Measurements from ENCODE around the gene USP11. TPM values are rescaled to one million over a fixed set of nuclear protein-coding genes. Genes with fewer than 3 reads are reported as not detected.

USP11 gene
- total and polyA plus RNA-seq, 5 donors from 2014 or later, result 46.0 to 97.3 (median 57.7) TPM

DNA sequence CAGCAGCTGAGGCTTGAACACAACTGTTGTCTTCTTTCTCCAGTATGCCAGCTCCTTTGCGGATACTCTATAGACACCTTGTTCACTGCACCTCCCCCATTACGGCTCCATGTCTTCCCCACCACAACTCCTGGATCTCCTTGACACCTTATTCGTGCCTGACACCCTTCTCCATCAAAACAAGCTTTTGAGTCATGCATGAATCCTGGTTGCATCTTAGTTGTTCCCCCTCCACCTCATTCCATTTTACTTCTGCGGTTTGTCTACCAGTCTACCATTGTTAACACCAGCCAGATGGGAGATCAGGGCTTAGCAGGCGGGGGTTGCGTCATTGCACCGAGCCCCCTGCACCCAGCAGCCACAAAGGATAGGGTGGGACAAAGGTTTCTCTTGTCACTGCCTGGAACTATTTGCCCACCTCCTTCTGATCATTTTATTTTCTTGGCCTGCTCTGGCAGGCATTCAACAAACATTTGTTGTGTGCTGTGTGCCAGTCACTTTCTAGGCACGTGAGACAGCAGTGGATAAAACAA lies 16.4 kb upstream of the USP11 start:
- H3K4me1 ChIP-seq (ENCODE audit: control insufficient read depth, insufficient read depth, low read length, poor library complexity, severe bottlenecking), result peaks cover 26% of the 10 kb centered on the region
- H3K27ac ChIP-seq (ENCODE audit: insufficient read depth, low read length, poor library complexity, severe bottlenecking), result peak overlapping the region; percentile 91
- no peaks in the 10 kb centered on the region for H3K9me3 ChIP-seq (ENCODE audit: control insufficient read depth in 2 of 2, low read length in 2 of 2)
- ATAC-seq (ENCODE audit: low read depth in 2 of 2) (no peak), DNase-seq (no peak)
- H3K9me3 Mint-ChIP-seq, result no peaks in the 10 kb centered on the region
- peak overlapping the region in 3 of 4 donors; percentile 12 to 97 (median 29) for H3K4me3 Mint-ChIP-seq
- no peak overlapping the region for H3K4me3 ChIP-seq (ENCODE audit: low read depth, low read length)
- no peaks in the 10 kb centered on the region for H3K27me3 ChIP-seq (ENCODE audit: control insufficient read depth, insufficient read depth, low read length)
- H3K4me1 Mint-ChIP-seq, result peaks cover 12 to 46% (median 24%) of the 10 kb centered on the region in 4 donors
- H3K27me3 Mint-ChIP-seq, result no peaks in the 10 kb centered on the region
- H3K27ac Mint-ChIP-seq, result peak overlapping the region in 2 of 3 donors; percentile 99
- H3K36me3 ChIP-seq (ENCODE audit: control insufficient read depth, insufficient read depth, low read length), result peaks cover 42% of the 10 kb centered on the region
- H3K36me3 Mint-ChIP-seq, result peaks cover 42% of the 10 kb centered on the region

DNA sequence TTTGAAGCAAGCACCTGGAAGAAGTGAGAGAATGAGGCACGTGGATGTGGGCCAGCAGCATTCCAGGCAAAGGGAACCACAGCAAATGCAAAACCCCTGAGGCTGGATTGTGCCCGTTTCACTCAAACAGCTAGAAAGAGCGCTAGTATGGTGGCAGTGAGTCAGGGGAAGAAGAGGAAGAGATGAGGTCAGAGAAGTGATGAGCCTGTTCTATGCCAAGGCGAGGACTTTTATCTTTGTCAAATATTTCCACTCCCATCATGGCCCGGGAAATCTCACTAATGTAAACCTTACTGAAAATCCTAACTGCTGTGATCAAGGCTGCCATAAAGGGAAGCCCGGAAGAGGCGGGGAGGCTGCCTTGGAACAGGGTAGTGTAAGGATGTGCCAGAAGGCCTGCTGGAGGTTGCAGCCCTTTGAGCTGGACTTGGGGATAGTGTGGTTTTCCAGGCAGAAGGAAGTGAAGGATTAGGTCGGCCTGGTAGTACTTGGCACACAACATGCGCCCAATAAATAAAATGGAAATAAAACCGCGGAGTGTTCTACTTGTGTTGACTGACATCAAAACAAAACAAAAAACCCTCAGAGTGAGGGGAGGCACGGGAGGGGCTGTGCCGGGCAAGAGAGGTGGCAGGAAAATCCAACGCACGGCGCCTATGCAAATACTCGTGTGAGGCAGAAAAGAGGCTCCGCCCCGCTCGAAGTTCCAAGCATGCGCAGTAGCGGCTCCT lies 15.5 kb upstream of the USP11 start:
- Histone ChIP-seq H3K9me3 (ENCODE audit: control insufficient read depth in 2 of 2, low read length in 2 of 2) (no peaks in the 10 kb centered on the region), H3K27me3 (ENCODE audit: control insufficient read depth, insufficient read depth, low read length) (no peaks in the 10 kb centered on the region), H3K36me3 (ENCODE audit: control insufficient read depth, insufficient read depth, low read length) (peaks cover 34% of the 10 kb centered on the region), H3K4me1 (ENCODE audit: control insufficient read depth, insufficient read depth, low read length, poor library complexity, severe bottlenecking) (peaks cover 26% of the 10 kb centered on the region), H3K4me3 (ENCODE audit: low read depth, low read length) (peak overlapping the region; percentile 67), H3K27ac (ENCODE audit: insufficient read depth, low read length, poor library complexity, severe bottlenecking) (peak overlapping the region; percentile 91)
- no peaks in the 10 kb centered on the region for H3K27me3 Mint-ChIP-seq
- no peaks in the 10 kb centered on the region for H3K9me3 Mint-ChIP-seq
- peaks cover 34% of the 10 kb centered on the region for H3K36me3 Mint-ChIP-seq
- peak overlapping the region; percentile 90 to 98 (median 96) for H3K4me3 Mint-ChIP-seq
- ATAC-seq (ENCODE audit: low read depth in 2 of 2) (no peak), DNase-seq (peak in 1 of 3 donors; percentile 8)
- H3K27ac Mint-ChIP-seq, result peak overlapping the region; percentile 94 to 99 (median 99)
- H3K4me1 Mint-ChIP-seq, result peaks cover 12 to 54% (median 26%) of the 10 kb centered on the region in 4 donors

DNA sequence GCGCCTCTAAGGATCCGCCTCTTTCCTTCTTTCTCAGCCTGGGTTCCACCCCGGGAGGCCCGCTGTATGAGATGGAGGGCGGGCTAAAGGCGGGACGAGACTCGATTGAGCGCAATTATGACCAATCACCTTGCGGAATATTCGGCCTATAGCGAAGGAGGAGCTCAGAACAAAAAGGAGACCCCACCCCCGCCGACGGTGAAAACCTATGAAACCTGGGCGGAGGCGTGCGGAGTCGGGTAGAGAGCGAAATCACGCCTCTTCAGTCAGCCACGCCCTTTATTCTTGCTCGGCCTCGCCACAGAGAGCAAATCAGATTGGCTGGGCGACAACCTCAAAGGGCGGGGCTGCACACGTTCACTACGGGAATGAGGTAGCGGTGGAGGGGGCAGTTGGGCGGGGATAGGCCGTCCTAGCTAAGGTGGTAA lies 14.9 kb upstream of the USP11 start:
- H3K9me3 Mint-ChIP-seq, result no peaks in the 10 kb centered on the region
- H3K9me3 ChIP-seq (ENCODE audit: control insufficient read depth in 2 of 2, low read length in 2 of 2), result no peaks in the 10 kb centered on the region
- peaks cover 30% of the 10 kb centered on the region for H3K36me3 Mint-ChIP-seq
- peak overlapping the region; percentile 90 to 98 (median 96) for H3K4me3 Mint-ChIP-seq
- H3K27ac ChIP-seq (ENCODE audit: insufficient read depth, low read length, poor library complexity, severe bottlenecking), result peak overlapping the region; percentile 97
- H3K36me3 ChIP-seq (ENCODE audit: control insufficient read depth, insufficient read depth, low read length), result peaks cover 28% of the 10 kb centered on the region
- ATAC-seq (ENCODE audit: low read depth in 2 of 2), result peak; percentile 82 to 84
- no peaks in the 10 kb centered on the region for H3K27me3 Mint-ChIP-seq
- no peaks in the 10 kb centered on the region for H3K27me3 ChIP-seq (ENCODE audit: control insufficient read depth, insufficient read depth, low read length)
- peaks cover 12 to 56% (median 26%) of the 10 kb centered on the region in 4 donors for H3K4me1 Mint-ChIP-seq
- peak overlapping the region; percentile 90 for H3K4me3 ChIP-seq (ENCODE audit: low read depth, low read length)
- peak overlapping the region; percentile 97 to 99 (median 99) for H3K27ac Mint-ChIP-seq
- peak; percentile 91 to 100 (median 99) for DNase-seq
- H3K4me1 ChIP-seq (ENCODE audit: control insufficient read depth, insufficient read depth, low read length, poor library complexity, severe bottlenecking), result peaks cover 26% of the 10 kb centered on the region

DNA sequence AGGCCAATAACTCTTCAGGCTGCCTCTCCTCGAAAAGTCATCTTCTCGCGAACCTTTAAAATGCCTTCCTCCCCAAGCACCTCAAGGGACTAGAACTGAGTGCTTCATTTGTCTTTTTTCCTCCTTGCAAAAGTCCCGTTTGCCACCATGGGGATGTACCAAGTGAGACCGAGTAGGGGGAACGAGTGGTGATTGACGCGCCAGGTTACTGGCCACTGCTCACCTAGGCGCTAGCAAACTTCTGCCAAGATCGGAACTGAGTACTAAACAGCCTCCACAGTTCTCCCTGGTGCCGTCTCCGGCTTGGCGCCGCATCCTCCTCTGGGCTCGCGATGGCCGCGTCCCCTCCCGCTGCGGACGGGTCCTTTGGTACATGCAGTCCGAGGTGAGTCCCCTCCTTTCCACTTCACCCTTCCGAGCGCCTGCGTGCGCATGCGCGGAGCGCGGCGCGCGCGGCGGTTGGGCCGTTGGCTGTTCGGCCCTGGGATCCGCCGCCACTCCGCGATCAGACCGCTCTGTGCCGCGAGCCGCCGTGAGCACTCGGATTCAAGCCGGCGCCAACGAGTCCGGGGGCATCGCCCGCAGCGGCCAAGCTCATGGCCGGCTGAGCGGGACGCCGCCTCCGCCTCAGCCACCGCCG lies 14.4 kb upstream of the USP11 start, which contains the start of gene CDK16:
TSS of gene CDK16 (plus strand) at position 402 of the 640 bp plus-strand sequence. CDS start 4,877 bp downstream, outside the sequence.
- peaks cover 28% of the 10 kb centered on the region for H3K36me3 Mint-ChIP-seq
- peaks cover 12 to 56% (median 26%) of the 10 kb centered on the region in 4 donors for H3K4me1 Mint-ChIP-seq
- Histone ChIP-seq H3K27me3 (ENCODE audit: control insufficient read depth, insufficient read depth, low read length) (no peaks in the 10 kb centered on the region), H3K9me3 (ENCODE audit: control insufficient read depth in 2 of 2, low read length in 2 of 2) (no peaks in the 10 kb centered on the region), H3K4me3 (ENCODE audit: low read depth, low read length) (peak within 1 kb of the TSS; percentile 90), H3K4me1 (ENCODE audit: control insufficient read depth, insufficient read depth, low read length, poor library complexity, severe bottlenecking) (peaks cover 26% of the 10 kb centered on the region), H3K27ac (ENCODE audit: insufficient read depth, low read length, poor library complexity, severe bottlenecking) (peak within 1 kb of the TSS; percentile 97), H3K36me3 (ENCODE audit: control insufficient read depth, insufficient read depth, low read length) (peaks cover 23% of the 10 kb centered on the region)
- ATAC-seq (ENCODE audit: low read depth in 2 of 2) (peak; percentile 29 to 32), DNase-seq (peak; percentile 60 to 91 (median 90))
- no peaks in the 10 kb centered on the region for H3K27me3 Mint-ChIP-seq
- no peaks in the 10 kb centered on the region for H3K9me3 Mint-ChIP-seq
- peak within 1 kb of the TSS; percentile 97 to 99 (median 99) for H3K27ac Mint-ChIP-seq
- H3K4me3 Mint-ChIP-seq, result peak within 1 kb of the TSS; percentile 90 to 98 (median 96)

DNA sequence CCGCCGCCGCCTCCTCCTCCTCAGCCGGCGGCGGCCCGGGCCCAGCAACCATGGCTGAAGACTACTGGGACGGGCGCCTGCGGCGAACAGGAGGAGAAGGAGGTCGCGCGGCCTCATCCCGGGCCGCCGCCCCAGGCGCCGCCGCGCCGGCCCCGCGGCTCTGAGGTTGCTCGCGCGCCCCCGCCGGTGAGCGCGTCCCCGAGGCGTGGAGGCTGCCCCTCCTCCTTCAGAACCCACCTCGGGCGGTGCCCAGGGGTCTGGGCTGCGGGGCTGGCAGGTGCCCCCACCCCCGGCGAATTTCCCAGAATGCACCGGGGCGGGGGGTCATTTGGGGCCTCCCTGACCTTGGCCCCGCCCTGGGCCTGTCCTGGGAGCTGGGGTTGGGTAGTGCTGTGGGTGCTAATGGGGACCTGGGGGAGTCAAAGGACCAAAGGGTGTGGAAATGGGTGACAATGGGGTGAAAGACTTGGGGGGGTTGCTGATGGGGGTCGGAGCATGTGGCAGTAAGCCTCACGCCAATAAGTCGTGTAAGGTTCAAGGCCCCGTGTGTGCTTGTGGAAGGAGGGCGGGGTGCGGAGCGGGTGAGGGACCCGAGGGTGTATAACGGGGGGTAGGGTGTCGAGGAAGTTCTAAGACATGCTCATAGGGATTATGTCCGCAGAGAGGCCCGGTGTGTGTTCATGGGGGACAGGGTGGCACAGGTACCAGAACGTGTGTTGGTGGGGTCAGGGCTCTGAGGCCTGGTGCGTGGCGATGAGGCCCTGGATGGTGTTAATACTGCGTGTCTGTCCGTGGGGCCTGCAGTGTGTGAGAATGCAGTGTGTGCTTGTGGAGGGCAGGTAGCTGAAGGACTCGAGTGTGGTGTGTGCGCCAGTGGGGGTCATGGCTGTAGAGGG lies 13.6 kb upstream of the USP11 start:
- no peaks in the 10 kb centered on the region for H3K27me3 ChIP-seq (ENCODE audit: control insufficient read depth, insufficient read depth, low read length)
- H3K4me1 ChIP-seq (ENCODE audit: control insufficient read depth, insufficient read depth, low read length, poor library complexity, severe bottlenecking), result peaks cover 26% of the 10 kb centered on the region
- DNase-seq (peak in 2 of 3 donors; percentile 40 to 55), ATAC-seq (ENCODE audit: low read depth in 2 of 2) (no peak)
- peak overlapping the region; percentile 97 for H3K27ac ChIP-seq (ENCODE audit: insufficient read depth, low read length, poor library complexity, severe bottlenecking)
- no peaks in the 10 kb centered on the region for H3K9me3 ChIP-seq (ENCODE audit: control insufficient read depth in 2 of 2, low read length in 2 of 2)
- H3K36me3 ChIP-seq (ENCODE audit: control insufficient read depth, insufficient read depth, low read length), result peaks cover 23% of the 10 kb centered on the region
- Mint-ChIP-seq H3K36me3 (peaks cover 30% of the 10 kb centered on the region), H3K4me3 (peak overlapping the region; percentile 84 to 98 (median 91)), H3K4me1 (peaks cover 12 to 56% (median 26%) of the 10 kb centered on the region in 4 donors), H3K9me3 (no peaks in the 10 kb centered on the region), H3K27ac (peak overlapping the region; percentile 93 to 99 (median 97)), H3K27me3 (no peaks in the 10 kb centered on the region)
- H3K4me3 ChIP-seq (ENCODE audit: low read depth, low read length), result peak overlapping the region; percentile 79

DNA sequence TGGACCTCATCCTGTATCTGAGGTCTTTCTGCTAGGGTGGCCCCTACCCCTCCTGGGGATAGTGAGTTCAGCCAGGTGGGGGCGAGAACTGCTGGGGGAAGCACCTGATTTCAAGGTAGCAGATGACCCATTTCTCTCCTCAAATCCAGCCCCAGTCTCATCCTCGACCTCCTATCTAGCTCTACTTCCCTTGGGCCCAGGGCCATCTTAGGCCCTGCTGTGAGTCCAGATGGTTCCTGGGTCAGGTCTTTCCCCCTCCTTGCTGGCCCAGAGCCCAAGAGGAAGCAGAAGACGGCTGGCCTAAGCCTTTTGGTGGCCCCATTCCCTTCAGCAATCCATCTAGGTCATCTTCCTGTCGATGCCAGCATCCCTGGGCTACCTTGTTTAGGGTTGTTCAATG lies 11.1 kb upstream of the USP11 start:
- H3K4me3 ChIP-seq (ENCODE audit: low read depth, low read length), result no peak overlapping the region
- Mint-ChIP-seq H3K4me3 (peak overlapping the region in 3 of 4 donors; percentile 19 to 33 (median 30)), H3K27me3 (no peaks in the 10 kb centered on the region), H3K36me3 (peaks cover 33% of the 10 kb centered on the region), H3K9me3 (no peaks in the 10 kb centered on the region), H3K4me1 (peaks cover 10 to 46% (median 20%) of the 10 kb centered on the region in 4 donors), H3K27ac (peak overlapping the region in 1 of 3 donors; percentile 61)
- H3K4me1 ChIP-seq (ENCODE audit: control insufficient read depth, insufficient read depth, low read length, poor library complexity, severe bottlenecking), result peaks cover 26% of the 10 kb centered on the region
- no peaks in the 10 kb centered on the region for H3K9me3 ChIP-seq (ENCODE audit: control insufficient read depth in 2 of 2, low read length in 2 of 2)
- no peak overlapping the region for H3K27ac ChIP-seq (ENCODE audit: insufficient read depth, low read length, poor library complexity, severe bottlenecking)
- no peaks in the 10 kb centered on the region for H3K27me3 ChIP-seq (ENCODE audit: control insufficient read depth, insufficient read depth, low read length)
- no peak for ATAC-seq (ENCODE audit: low read depth in 2 of 2)
- H3K36me3 ChIP-seq (ENCODE audit: control insufficient read depth, insufficient read depth, low read length), result peaks cover 29% of the 10 kb centered on the region
- DNase-seq, result no peak
